OCI-LY7 (cell line): ENCODE measurements around the gene MEP1B. TPM values are rescaled to one million over a fixed set of nuclear protein-coding genes. Genes with fewer than 3 reads are reported as not detected.

Source experiments
- BruUV-seq: library from RNA; stranded (reverse); fragments of 400-500 nt; replicated peaks from 2 replicates; lab custom pipeline; 2021; lab: Mats Ljungman, UMichigan
- CTCF ChIA-PET: fragments of 300-600 bp; sonication (Branson Sonifier 250); formaldehyde crosslinking; loops from one replicate; lab custom pipeline; 2022; ENCODE audit warnings: antibody characterized with exemption; ENCODE audit not compliant: unreplicated experiment; lab: Charles Lee
- POLR2A ChIA-PET: fragments of 300-600 bp; sonication (Branson Sonifier 250); formaldehyde crosslinking; loops from one replicate; lab custom pipeline; 2022; ENCODE audit warnings: antibody characterized with exemption; lab: Charles Lee
- DNase-seq: peaks from one replicate; pipeline ENCODE4 v3.0.0-alpha.2; 2015; ENCODE audit warnings: low spot score
- H2AFZ ChIP-seq: fragments of 200-600 bp; sonication (generic), shearing (Covaris generic); 2 replicates; pipeline ENCODE4 v1.6.1; 2014; ENCODE audit warnings: mild to moderate bottlenecking, antibody characterized with exemption, low read length, moderate library complexity
- H3K27ac ChIP-seq: fragments of 200-600 bp; sonication (generic); 2 replicates; pipeline ENCODE4 v1.5.1; 2014; ENCODE audit warnings: mixed run types, low read depth, mild to moderate bottlenecking, moderate library complexity, low read length, inconsistent platforms; ENCODE audit not compliant: poor library complexity, severe bottlenecking
- H3K36me3 ChIP-seq: fragments of 200-600 bp; sonication (generic); 2 replicates; pipeline ENCODE4 v1.6.1; 2014; ENCODE audit warnings: mild to moderate bottlenecking, antibody characterized with exemption, low read length, moderate library complexity, mixed read lengths; ENCODE audit not compliant: insufficient read depth
- H3K4me1 ChIP-seq: fragments of 200-600 bp; sonication (generic); 2 replicates; pipeline ENCODE4 v1.5.1; 2014; ENCODE audit warnings: mild to moderate bottlenecking, low read length; ENCODE audit not compliant: insufficient read depth, poor library complexity, severe bottlenecking
- H3K4me2 ChIP-seq: fragments of 200-600 bp; sonication (generic); 2 replicates; pipeline ENCODE4 v1.6.1; 2014; ENCODE audit warnings: mild to moderate bottlenecking, low read length
- H3K4me3 ChIP-seq: fragments of 200-600 bp; sonication (generic); 2 replicates; pipeline ENCODE4 v1.5.1; 2014; ENCODE audit warnings: mild to moderate bottlenecking, low read depth, low read length; ENCODE audit not compliant: poor library complexity, severe bottlenecking
- H3K79me2 ChIP-seq: fragments of 200-600 bp; sonication (generic); 2 replicates; pipeline ENCODE4 v1.6.1; 2016; ENCODE audit warnings: low read depth, mild to moderate bottlenecking, low read length, moderate library complexity, mixed read lengths; ENCODE audit not compliant: insufficient read depth
- H3K9me2 ChIP-seq: fragments of 200-600 bp; sonication (generic); 2 replicates; pipeline ENCODE4 v1.6.1; 2016; ENCODE audit warnings: mild to moderate bottlenecking, low read length, mixed read lengths; ENCODE audit not compliant: insufficient read depth
- H3K9me3 ChIP-seq: fragments of 200-600 bp; sonication (generic); 2 replicates; pipeline ENCODE4 v1.6.1; 2014; ENCODE audit warnings: mild to moderate bottlenecking, mixed run types, low read length, mixed read lengths
- H4K20me1 ChIP-seq: fragments of 200-600 bp; sonication (generic); 2 replicates; pipeline ENCODE4 v1.6.1; 2014; ENCODE audit warnings: mild to moderate bottlenecking, antibody characterized with exemption, low read length, moderate library complexity, mixed read lengths; ENCODE audit not compliant: insufficient read depth
- EZH2phosphoT487 ChIP-seq: fragments of 200-600 bp; sonication (generic); IDR thresholded peaks from 2 replicates; pipeline ENCODE4 v1.6.1; 2018; ENCODE audit warnings: low read depth, borderline replicate concordance, mild to moderate bottlenecking, mixed run types, antibody characterized with exemption, low read length, moderate library complexity, mixed read lengths
- intact Hi-C: fragments of 100-400 bp; cut with micrococcal nuclease; formaldehyde crosslinking; loops from one replicate; pipeline ENCODE4 v1.10.0; 2022; ENCODE audit not compliant: unreplicated experiment
- total RNA-seq, 2 experiments: library from RNA; depleted of rRNA in 1 of 2; stranded (reverse); fragments of >200 nt in 1 of 2; shearing (Covaris generic) in 1 of 2; gene quantifications; 2 replicates each; pipeline ENCODE4 v1.2.3, GENCODE V29; 2014 to 2022
- TF ChIP-seq, protein P1 (sequence below): fragments of 200-600 bp; sonication (generic); conservative IDR thresholded peaks from 2 replicates; pipeline ENCODE4 v1.5.1; 2014; ENCODE audit warnings: mild to moderate bottlenecking, antibody characterized with exemption, low read length, moderate library complexity, mixed read lengths

Gene MEP1B
- total RNA-seq, 2 experiments from 2014 or later = not detected

DNA sequence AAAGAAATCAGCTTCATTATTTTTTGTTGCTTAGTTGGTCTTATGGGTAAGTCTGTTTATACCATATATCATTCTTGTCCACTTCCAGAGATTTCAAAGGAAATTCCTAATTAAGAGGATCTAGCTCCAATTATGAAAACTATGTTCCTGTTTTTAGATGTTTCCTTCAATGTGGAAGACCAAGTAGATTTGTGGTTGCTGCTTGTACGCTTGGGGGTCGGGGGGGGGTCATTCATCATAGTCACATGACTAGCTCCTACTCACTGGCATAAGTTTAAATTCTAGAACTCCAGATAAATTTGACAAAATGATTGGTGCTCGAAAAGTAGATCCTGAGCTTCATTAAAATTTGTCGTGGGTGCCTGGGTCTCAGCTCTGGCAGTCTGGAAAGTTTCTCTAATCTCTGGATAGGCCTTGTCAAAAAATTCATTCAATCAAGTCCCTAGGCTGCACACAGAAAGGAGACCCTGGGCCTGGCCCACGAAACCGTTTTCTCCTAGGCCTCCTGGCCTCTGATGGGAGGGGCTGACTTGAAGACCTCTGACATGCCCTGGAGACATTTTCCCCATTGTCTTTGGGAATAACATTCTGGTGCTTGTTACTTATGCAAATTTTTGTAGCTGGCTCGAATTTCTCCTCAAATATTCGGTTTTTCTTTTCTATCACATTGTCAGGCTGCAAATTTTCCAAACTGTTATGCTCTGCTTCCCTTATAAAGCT lies 62.5 kb downstream of the MEP1B start:
- no TSS peak for BruUV-seq
- Histone ChIP-seq H3K36me3 (no peaks in the 10 kb centered on the region), H2AFZ (no peak overlapping the region), H3K79me2 (no peaks in the 10 kb centered on the region), H3K4me2 (no peak overlapping the region), H3K4me3 (no peak overlapping the region), H3K27ac (no peak overlapping the region), H4K20me1 (no peaks in the 10 kb centered on the region), H3K4me1 (no peaks in the 10 kb centered on the region), H3K9me2 (no peaks in the 10 kb centered on the region), H3K9me3 (no peaks in the 10 kb centered on the region)
- intact Hi-C loops = no loop called here
- ChIA-PET POLR2A (interaction anchor here (0.5 kb wide), 1 partner anchor 350 kb away, joined by 3 read pairs; no protein-coding TSS in a partner anchor), CTCF (no interaction called here)
- no peak for DNase-seq
- TF ChIP-seq, protein P1, sequence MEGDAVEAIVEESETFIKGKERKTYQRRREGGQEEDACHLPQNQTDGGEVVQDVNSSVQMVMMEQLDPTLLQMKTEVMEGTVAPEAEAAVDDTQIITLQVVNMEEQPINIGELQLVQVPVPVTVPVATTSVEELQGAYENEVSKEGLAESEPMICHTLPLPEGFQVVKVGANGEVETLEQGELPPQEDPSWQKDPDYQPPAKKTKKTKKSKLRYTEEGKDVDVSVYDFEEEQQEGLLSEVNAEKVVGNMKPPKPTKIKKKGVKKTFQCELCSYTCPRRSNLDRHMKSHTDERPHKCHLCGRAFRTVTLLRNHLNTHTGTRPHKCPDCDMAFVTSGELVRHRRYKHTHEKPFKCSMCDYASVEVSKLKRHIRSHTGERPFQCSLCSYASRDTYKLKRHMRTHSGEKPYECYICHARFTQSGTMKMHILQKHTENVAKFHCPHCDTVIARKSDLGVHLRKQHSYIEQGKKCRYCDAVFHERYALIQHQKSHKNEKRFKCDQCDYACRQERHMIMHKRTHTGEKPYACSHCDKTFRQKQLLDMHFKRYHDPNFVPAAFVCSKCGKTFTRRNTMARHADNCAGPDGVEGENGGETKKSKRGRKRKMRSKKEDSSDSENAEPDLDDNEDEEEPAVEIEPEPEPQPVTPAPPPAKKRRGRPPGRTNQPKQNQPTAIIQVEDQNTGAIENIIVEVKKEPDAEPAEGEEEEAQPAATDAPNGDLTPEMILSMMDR = no peak
- TF ChIP-seq EZH2phosphoT487 = no peak

DNA sequence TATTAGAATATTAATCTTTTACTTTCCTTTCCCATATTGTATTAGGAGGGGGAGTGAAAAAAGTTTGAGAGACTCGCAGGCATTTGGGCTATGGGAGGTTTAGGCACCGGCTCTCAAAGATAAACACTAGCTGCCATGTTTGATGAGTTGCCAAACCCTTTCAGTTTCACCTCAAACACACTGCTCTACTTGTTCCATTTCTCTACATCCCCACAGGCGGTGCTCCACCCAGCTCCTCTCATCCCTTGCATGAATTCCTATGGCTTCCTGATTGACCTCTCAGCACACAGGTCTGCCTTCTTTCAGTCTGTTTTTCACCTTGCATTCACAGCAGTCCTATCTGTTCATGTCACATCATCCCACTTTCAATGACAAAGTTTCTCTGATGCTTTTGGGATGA lies 65.7 kb downstream of the MEP1B start:
- Histone ChIP-seq H3K4me1 (no peaks in the 10 kb centered on the region), H3K79me2 (no peaks in the 10 kb centered on the region), H3K9me3 (no peaks in the 10 kb centered on the region), H4K20me1 (no peaks in the 10 kb centered on the region), H3K4me2 (no peak overlapping the region), H3K9me2 (no peaks in the 10 kb centered on the region), H3K36me3 (no peaks in the 10 kb centered on the region), H3K27ac (no peak overlapping the region), H2AFZ (no peak overlapping the region), H3K4me3 (no peak overlapping the region)
- intact Hi-C loops = no loop called here
- TF ChIP-seq, protein P1 = no peak
- no peak for TF ChIP-seq EZH2phosphoT487
- CTCF ChIA-PET = no interaction called here
- BruUV-seq = no TSS peak
- no peak for DNase-seq
- POLR2A ChIA-PET = no interaction called here

DNA sequence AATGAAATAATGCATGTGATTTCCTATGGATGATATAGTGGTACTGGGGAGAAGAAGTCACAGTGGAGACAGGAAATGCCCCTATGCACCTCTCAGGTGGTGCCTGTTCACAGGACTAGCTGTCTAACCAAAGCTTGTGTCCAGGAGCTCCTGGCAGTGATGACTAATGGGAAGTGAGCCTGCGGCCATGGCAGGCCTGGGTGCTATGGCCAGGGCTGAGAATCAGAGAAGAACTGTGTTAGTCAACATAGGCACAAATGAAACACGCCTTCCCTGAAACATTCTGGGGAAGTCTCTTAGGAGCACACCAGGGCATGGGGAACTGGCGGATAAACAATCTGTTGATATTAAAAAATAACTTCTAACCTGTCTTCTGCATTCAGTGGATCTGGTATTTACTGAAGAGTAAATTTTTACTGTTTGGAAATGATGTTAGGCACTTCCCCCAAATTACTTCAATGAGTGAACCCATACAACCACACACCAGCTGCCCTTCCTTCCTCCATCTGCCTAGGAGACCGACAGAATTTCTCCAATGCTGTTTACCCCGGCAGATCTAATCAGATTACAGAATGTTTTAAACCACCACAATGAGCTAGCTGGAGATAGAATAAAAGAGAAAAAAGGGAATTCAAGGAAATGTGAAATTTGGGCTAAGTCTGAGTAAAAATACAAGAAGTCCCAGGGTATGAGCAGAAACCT lies 67.4 kb downstream of the MEP1B start:
- H3K4me2 ChIP-seq = no peak overlapping the region
- no peaks in the 10 kb centered on the region for H3K4me1 ChIP-seq
- no peaks in the 10 kb centered on the region for H3K79me2 ChIP-seq
- H3K36me3 ChIP-seq = no peaks in the 10 kb centered on the region
- DNase-seq = no peak
- H3K9me2 ChIP-seq = no peaks in the 10 kb centered on the region
- no peak overlapping the region for H3K4me3 ChIP-seq
- BruUV-seq = no TSS peak
- no peak overlapping the region for H3K27ac ChIP-seq
- ChIA-PET CTCF (no interaction called here), POLR2A (no interaction called here)
- no peaks in the 10 kb centered on the region for H3K9me3 ChIP-seq
- TF ChIP-seq, protein P1 = no peak
- no peak for TF ChIP-seq EZH2phosphoT487
- H4K20me1 ChIP-seq = no peaks in the 10 kb centered on the region
- intact Hi-C loops = no loop called here
- no peak overlapping the region for H2AFZ ChIP-seq
